ENCODE measurements around the gene INSYN2B. TPM values are rescaled to one million over a fixed set of nuclear protein-coding genes. Genes with fewer than 3 reads are reported as not detected.

INSYN2B gene
- total and polyA plus RNA-seq, 4 donors, result 0.10 to 0.63 (median 0.12) TPM; not detected in 1

- Histone ChIP-seq H3K4me3 (no peak overlapping the region), H3K36me3 (ENCODE audit: control insufficient read depth in 4 of 4, insufficient read depth in 4 of 4, low read length in 4 of 4) (no peaks in the 10 kb centered on the region), H3K27me3 (ENCODE audit: control insufficient read depth in 3 of 3, insufficient read depth in 3 of 3, low read length in 2 of 3) (no peaks in the 10 kb centered on the region), H3K9me3 (ENCODE audit: control insufficient read depth in 4 of 4, insufficient read depth in 3 of 4, low read length in 3 of 4) (peaks cover 0 to 3% (median 3%) of the 10 kb centered on the region in 4 donors), H3K9ac (ENCODE audit: insufficient read depth in 1 of 2, low read length in 2 of 2) (no peak overlapping the region), H3K27ac (ENCODE audit: low read depth in 1 of 2, low read length in 1 of 2) (no peak overlapping the region), H3K4me1 (ENCODE audit: control insufficient read depth in 5 of 5, insufficient read depth in 5 of 5, low read length in 5 of 5) (peaks cover 0 to 13% (median 0%) of the 10 kb centered on the region in 5 donors)
- no peak for TF ChIP-seq CTCF (IDR thresholded peaks at IDR 0.05; ENCODE audit: control extremely low read depth, extremely low read depth)
- WGBS, 2 donors, result 62 to 73% methylated on average over 4 of the region's 4 CpGs
- no peak for ATAC-seq (ENCODE audit: insufficient read depth, low FRiP score)
- DNase-seq, result peak; percentile 26 to 68 (median 37)
Observed at GRCh38 chr5:170010595-170010994, 30.3 kb upstream of the INSYN2B start.

GRCh38 chr5:170008376-170008775 lies 28.1 kb upstream of the INSYN2B start:
- peaks cover 0 to 3% (median under 1%) of the 10 kb centered on the region in 4 donors for H3K9me3 ChIP-seq (ENCODE audit: control insufficient read depth in 4 of 4, insufficient read depth in 3 of 4, low read length in 3 of 4)
- no peak overlapping the region for H3K27ac ChIP-seq (ENCODE audit: low read depth in 1 of 2, low read length in 1 of 2)
- ATAC-seq (ENCODE audit: insufficient read depth, low FRiP score) (no peak), DNase-seq (peak in 1 of 3 donors; percentile 8)
- peaks cover 0 to 4% (median 0%) of the 10 kb centered on the region in 5 donors for H3K4me1 ChIP-seq (ENCODE audit: control insufficient read depth in 5 of 5, insufficient read depth in 5 of 5, low read length in 5 of 5)
- H3K9ac ChIP-seq (ENCODE audit: insufficient read depth in 1 of 2, low read length in 2 of 2), result no peak overlapping the region
- no peak for TF ChIP-seq CTCF (IDR thresholded peaks at IDR 0.05; ENCODE audit: control extremely low read depth, extremely low read depth)
- 86 to 89% methylated on average over 6 of the region's 6 CpGs for WGBS, 2 donors
- no peak overlapping the region for H3K4me3 ChIP-seq
- H3K27me3 ChIP-seq (ENCODE audit: control insufficient read depth in 3 of 3, insufficient read depth in 3 of 3, low read length in 2 of 3), result peaks cover 0 to 2% (median 0%) of the 10 kb centered on the region in 3 donors
- no peaks in the 10 kb centered on the region for H3K36me3 ChIP-seq (ENCODE audit: control insufficient read depth in 4 of 4, insufficient read depth in 4 of 4, low read length in 4 of 4)

GRCh38 chr5:170006021-170006420 lies 25.7 kb upstream of the INSYN2B start:
- DNase-seq, result peak in 1 of 3 donors; percentile 24
- H3K9me3 ChIP-seq (ENCODE audit: control insufficient read depth in 4 of 4, insufficient read depth in 3 of 4, low read length in 3 of 4), result no peaks in the 10 kb centered on the region
- TF ChIP-seq CTCF (IDR thresholded peaks at IDR 0.05; ENCODE audit: control extremely low read depth, extremely low read depth), result no peak
- no peak overlapping the region for H3K4me3 ChIP-seq
- H3K27ac ChIP-seq (ENCODE audit: low read depth in 1 of 2, low read length in 1 of 2), result no peak overlapping the region
- ATAC-seq (ENCODE audit: insufficient read depth, low FRiP score), result no peak
- H3K36me3 ChIP-seq (ENCODE audit: control insufficient read depth in 4 of 4, insufficient read depth in 4 of 4, low read length in 4 of 4), result no peaks in the 10 kb centered on the region
- WGBS, 2 donors, result 71 to 79% methylated on average over 6 of the region's 6 CpGs
- no peaks in the 10 kb centered on the region for H3K4me1 ChIP-seq (ENCODE audit: control insufficient read depth in 5 of 5, insufficient read depth in 5 of 5, low read length in 5 of 5)
- peaks cover 0 to 2% (median 0%) of the 10 kb centered on the region in 3 donors for H3K27me3 ChIP-seq (ENCODE audit: control insufficient read depth in 3 of 3, insufficient read depth in 3 of 3, low read length in 2 of 3)
- no peak overlapping the region for H3K9ac ChIP-seq (ENCODE audit: insufficient read depth in 1 of 2, low read length in 2 of 2)

- H3K9ac ChIP-seq (ENCODE audit: insufficient read depth in 1 of 2, low read length in 2 of 2), result no peak overlapping the region
- no peaks in the 10 kb centered on the region for H3K27me3 ChIP-seq (ENCODE audit: control insufficient read depth in 3 of 3, insufficient read depth in 3 of 3, low read length in 2 of 3)
- no peak overlapping the region for H3K27ac ChIP-seq (ENCODE audit: low read depth in 1 of 2, low read length in 1 of 2)
- no peaks in the 10 kb centered on the region for H3K9me3 ChIP-seq (ENCODE audit: control insufficient read depth in 4 of 4, insufficient read depth in 3 of 4, low read length in 3 of 4)
- 96 to 97% methylated on average over 2 of the region's 2 CpGs for WGBS, 2 donors
- H3K36me3 ChIP-seq (ENCODE audit: control insufficient read depth in 4 of 4, insufficient read depth in 4 of 4, low read length in 4 of 4), result no peaks in the 10 kb centered on the region
- DNase-seq (no peak), ATAC-seq (ENCODE audit: insufficient read depth, low FRiP score) (no peak)
- TF ChIP-seq CTCF (IDR thresholded peaks at IDR 0.05; ENCODE audit: control extremely low read depth, extremely low read depth), result no peak
- no peak overlapping the region for H3K4me3 ChIP-seq
- H3K4me1 ChIP-seq (ENCODE audit: control insufficient read depth in 5 of 5, insufficient read depth in 5 of 5, low read length in 5 of 5), result no peaks in the 10 kb centered on the region
Observed at GRCh38 chr5:170000155-170000554, 19.9 kb upstream of the INSYN2B start.
